WTC11 (cell line): ENCODE measurements around the gene SH3GL1.

Experiments used
- HMGXB4 ChIP-seq: sonication (generic); formaldehyde crosslinking; IDR thresholded peaks from 2 replicates; pipeline ENCODE4 v1.8.1; 2023; ENCODE audit warnings: mild to moderate bottlenecking, moderate library complexity, missing genetic modification reagents
- TF ChIP-seq, protein P1 (sequence below): fragments of 200-600 bp; IDR thresholded peaks from 2 replicates; pipeline ENCODE4 v1.8.0; 2022; ENCODE audit warnings: antibody characterized with exemption

GRCh38 chr19:4432918-4433506, 32.7 kb upstream of the SH3GL1 start:
- no peak for TF ChIP-seq HMGXB4 (CRISPR knock-in tag)
- TF ChIP-seq, protein P1, sequence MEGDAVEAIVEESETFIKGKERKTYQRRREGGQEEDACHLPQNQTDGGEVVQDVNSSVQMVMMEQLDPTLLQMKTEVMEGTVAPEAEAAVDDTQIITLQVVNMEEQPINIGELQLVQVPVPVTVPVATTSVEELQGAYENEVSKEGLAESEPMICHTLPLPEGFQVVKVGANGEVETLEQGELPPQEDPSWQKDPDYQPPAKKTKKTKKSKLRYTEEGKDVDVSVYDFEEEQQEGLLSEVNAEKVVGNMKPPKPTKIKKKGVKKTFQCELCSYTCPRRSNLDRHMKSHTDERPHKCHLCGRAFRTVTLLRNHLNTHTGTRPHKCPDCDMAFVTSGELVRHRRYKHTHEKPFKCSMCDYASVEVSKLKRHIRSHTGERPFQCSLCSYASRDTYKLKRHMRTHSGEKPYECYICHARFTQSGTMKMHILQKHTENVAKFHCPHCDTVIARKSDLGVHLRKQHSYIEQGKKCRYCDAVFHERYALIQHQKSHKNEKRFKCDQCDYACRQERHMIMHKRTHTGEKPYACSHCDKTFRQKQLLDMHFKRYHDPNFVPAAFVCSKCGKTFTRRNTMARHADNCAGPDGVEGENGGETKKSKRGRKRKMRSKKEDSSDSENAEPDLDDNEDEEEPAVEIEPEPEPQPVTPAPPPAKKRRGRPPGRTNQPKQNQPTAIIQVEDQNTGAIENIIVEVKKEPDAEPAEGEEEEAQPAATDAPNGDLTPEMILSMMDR = no peak
